OCI-LY1 (cell line): ENCODE data around the gene OPN4.

Experiments
- EZH2 ChIP-seq: fragments of 200-600 bp; sonication (generic), shearing (Covaris generic); IDR thresholded peaks from 2 replicates; pipeline ENCODE4 v1.8.0; 2017; ENCODE audit warnings: borderline replicate concordance, mixed run types, mild to moderate bottlenecking, antibody characterized with exemption, low read length, moderate library complexity, mixed read lengths
- TF ChIP-seq, protein P1 (sequence below): fragments of 200-600 bp; sonication (generic), shearing (Covaris generic); IDR thresholded peaks from 2 replicates; pipeline ENCODE4 v1.5.1; 2017; ENCODE audit warnings: mild to moderate bottlenecking, antibody characterized with exemption, low read length, moderate library complexity, mixed read lengths

- TF ChIP-seq EZH2, result no peak
- TF ChIP-seq, protein P1, sequence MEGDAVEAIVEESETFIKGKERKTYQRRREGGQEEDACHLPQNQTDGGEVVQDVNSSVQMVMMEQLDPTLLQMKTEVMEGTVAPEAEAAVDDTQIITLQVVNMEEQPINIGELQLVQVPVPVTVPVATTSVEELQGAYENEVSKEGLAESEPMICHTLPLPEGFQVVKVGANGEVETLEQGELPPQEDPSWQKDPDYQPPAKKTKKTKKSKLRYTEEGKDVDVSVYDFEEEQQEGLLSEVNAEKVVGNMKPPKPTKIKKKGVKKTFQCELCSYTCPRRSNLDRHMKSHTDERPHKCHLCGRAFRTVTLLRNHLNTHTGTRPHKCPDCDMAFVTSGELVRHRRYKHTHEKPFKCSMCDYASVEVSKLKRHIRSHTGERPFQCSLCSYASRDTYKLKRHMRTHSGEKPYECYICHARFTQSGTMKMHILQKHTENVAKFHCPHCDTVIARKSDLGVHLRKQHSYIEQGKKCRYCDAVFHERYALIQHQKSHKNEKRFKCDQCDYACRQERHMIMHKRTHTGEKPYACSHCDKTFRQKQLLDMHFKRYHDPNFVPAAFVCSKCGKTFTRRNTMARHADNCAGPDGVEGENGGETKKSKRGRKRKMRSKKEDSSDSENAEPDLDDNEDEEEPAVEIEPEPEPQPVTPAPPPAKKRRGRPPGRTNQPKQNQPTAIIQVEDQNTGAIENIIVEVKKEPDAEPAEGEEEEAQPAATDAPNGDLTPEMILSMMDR, result no peak
Observed at GRCh38 chr10:86658751-86659150, 4.4 kb downstream of the OPN4 start.
